Endothelial cell of umbilical vein (primary cell): ENCODE results near the gene IQCE. TPM values are rescaled to one million over a fixed set of nuclear protein-coding genes. Genes with fewer than 3 reads are reported as not detected.

Experiments used
- BruUV-seq: library from RNA; stranded (reverse); fragments of 400-500 nt; replicated peaks from 2 replicates; lab custom pipeline; 2021; lab: Mats Ljungman, UMichigan
- CTCF ChIA-PET: fragments of 300-600, 350-600 bp; sonication (Branson Sonifier 250); formaldehyde crosslinking; loops from one replicate; lab custom pipeline; 2021; ENCODE audit warnings: antibody characterized with exemption, inconsistent platforms; lab: Charles Lee
- POLR2A ChIA-PET: fragments of 300-600, 350-600 bp; sonication (Branson Sonifier 250); formaldehyde crosslinking; loops from one replicate; lab custom pipeline; 2021; ENCODE audit warnings: antibody characterized with exemption, inconsistent platforms; lab: Charles Lee
- DNase-seq: peaks from one replicate; pipeline ENCODE4 v3.0.0-alpha.2; 2011; ENCODE audit warnings: low read depth, low spot score
- FAIRE-seq: peaks from 2 replicates; lab custom pipeline; 2011; peaks lifted over from hg19 to GRCh38; lab: Jason Lieb, UNC
- H2AFZ ChIP-seq: 2 replicates; pipeline ENCODE4 v1.6.0; 2012; ENCODE audit warnings: low read depth, low read length, control low read depth, inconsistent platforms
- H3K27ac ChIP-seq: 2 replicates; pipeline ENCODE4 v1.5.1; 2011; ENCODE audit warnings: low read depth, mild to moderate bottlenecking, control low read depth, low read length, moderate library complexity; ENCODE audit not compliant: insufficient read depth
- H3K27me3 ChIP-seq, 2 experiments: 2 replicates each; pipeline versions ENCODE4 v1.6.0 to v1.6.1; 2011; ENCODE audit warnings: low read length in 2 of 2, mixed read lengths in 1 of 2; ENCODE audit not compliant: control insufficient read depth in 2 of 2, insufficient read depth in 2 of 2
- H3K36me3 ChIP-seq, 2 experiments: 2 replicates in 1 of 2; 3 replicates in 1 of 2; pipeline ENCODE4 v1.5.1; 2011; ENCODE audit warnings: low read length in 2 of 2, mild to moderate bottlenecking in 1 of 2, moderate library complexity in 1 of 2; ENCODE audit not compliant: control insufficient read depth in 2 of 2, insufficient read depth in 2 of 2; ENCODE audit errors: extremely low read depth in 1 of 2
- H3K4me1 ChIP-seq: 3 replicates; pipeline ENCODE4 v1.5.1; 2011; ENCODE audit warnings: mild to moderate bottlenecking, low read length; ENCODE audit not compliant: control insufficient read depth, insufficient read depth; ENCODE audit errors: extremely low read depth
- H3K4me2 ChIP-seq: 2 replicates; pipeline ENCODE4 v1.6.1; 2011; ENCODE audit warnings: low read length, control low read depth, mixed read lengths; ENCODE audit not compliant: insufficient read depth
- H3K4me3 ChIP-seq, 3 experiments: fragments of 200-600 bp in 1 of 3; sonication (generic), shearing (Covaris generic) in 1 of 3; replicated peaks in 1 of 3; 2 replicates each; pipeline ENCODE4 v1.5.1; 2011 to 2016; ENCODE audit warnings: control low read depth in 3 of 3, low read length in 3 of 3, mild to moderate bottlenecking in 2 of 3, inconsistent platforms in 1 of 3, low read depth in 1 of 3, moderate library complexity in 1 of 3; ENCODE audit not compliant: insufficient read depth in 1 of 3
- H3K79me2 ChIP-seq: 2 replicates; pipeline ENCODE4 v1.6.0; 2012; ENCODE audit warnings: low read length, inconsistent platforms; ENCODE audit not compliant: control insufficient read depth, insufficient read depth
- H3K9ac ChIP-seq: replicated peaks from 2 replicates; pipeline ENCODE3; 2011; ENCODE audit warnings: low read length, control low read depth; ENCODE audit not compliant: insufficient read depth; ENCODE audit errors: extremely low read depth
- H3K9me1 ChIP-seq: replicated peaks from 3 replicates; pipeline ENCODE4 v1.6.0; 2011; ENCODE audit warnings: mild to moderate bottlenecking, low read length; ENCODE audit not compliant: control insufficient read depth, insufficient read depth; ENCODE audit errors: extremely low read depth
- H3K9me3 ChIP-seq: replicated peaks from 2 replicates; pipeline ENCODE4 v1.5.1; 2012; ENCODE audit warnings: low read length, inconsistent platforms; ENCODE audit not compliant: control insufficient read depth, insufficient read depth
- H4K20me1 ChIP-seq: replicated peaks from 2 replicates; pipeline ENCODE3; 2011; ENCODE audit warnings: mild to moderate bottlenecking, low read length; ENCODE audit not compliant: control insufficient read depth, insufficient read depth; ENCODE audit errors: extremely low read depth
- EZH2 ChIP-seq: IDR thresholded peaks from 2 replicates; pipeline ENCODE4 v1.6.1; 2012; ENCODE audit warnings: borderline replicate concordance, low read depth, mild to moderate bottlenecking, moderate library complexity, low read length, inconsistent platforms; ENCODE audit not compliant: severe bottlenecking
- FOS ChIP-seq: IDR thresholded peaks from 2 replicates; pipeline ENCODE4 v1.6.1; 2011; ENCODE audit warnings: mild to moderate bottlenecking, low read length, moderate library complexity, borderline replicate concordance; ENCODE audit not compliant: insufficient read depth
- GATA2 ChIP-seq: IDR thresholded peaks from 2 replicates; pipeline ENCODE4 v1.7.0; 2011; ENCODE audit warnings: low read depth, mild to moderate bottlenecking, moderate library complexity, mixed read lengths, low read length; ENCODE audit not compliant: insufficient read length, insufficient read depth
- JUN ChIP-seq: IDR thresholded peaks from 2 replicates; pipeline ENCODE4 v1.6.1; 2011; ENCODE audit warnings: borderline replicate concordance, low read depth; ENCODE audit not compliant: insufficient read length, insufficient read depth
- MYC ChIP-seq: IDR thresholded peaks from one replicate; pipeline ENCODE4 v1.6.1; 2011; ENCODE audit warnings: mild to moderate bottlenecking, low read depth, low read length
- POLR2A ChIP-seq: IDR thresholded peaks from 2 replicates; pipeline ENCODE4 v1.6.1; 2012; ENCODE audit warnings: low read depth, mild to moderate bottlenecking, control low read depth, low read length
- POLR2AphosphoS5 ChIP-seq: IDR thresholded peaks from 2 replicates; pipeline ENCODE4 v1.6.1; 2012; ENCODE audit warnings: low read depth, mild to moderate bottlenecking, control low read depth, low read length, moderate library complexity; ENCODE audit not compliant: insufficient read depth
- dilution Hi-C: fragments of 300-500 bp; cut with MboI; formaldehyde crosslinking; loops from one replicate; pipeline ENCODE4 v1.15.0; 2019; ENCODE audit warnings: low sequenced_read_pairs; ENCODE audit not compliant: extremely low pct_ligation_motif_present
- intact Hi-C: fragments of 100-400 bp; cut with micrococcal nuclease; formaldehyde crosslinking; loops from one replicate; pipeline ENCODE4 v1.10.0; 2022
- polyA plus RNA-seq, 4 experiments: library from polyadenylated mRNA; depleted of rRNA in 3 of 4; stranded (reverse) in 3 of 4; unstranded in 1 of 4; fragments of >200 nt; gene quantifications; 2 replicates each; pipeline versions ENCODE4 v1.2.1 to v1.2.3, GENCODE V29; 2011 to 2012; ENCODE audit warnings: missing spikeins in 1 of 4
- total RNA-seq: library from RNA; stranded (reverse); gene quantifications from 2 replicates; pipeline ENCODE4 v1.2.3, GENCODE V29; 2021
- TF ChIP-seq, protein P1 (sequence below), 2 donors: IDR thresholded peaks; 1 replicate in 1 of 2; 2 replicates in 1 of 2; pipeline ENCODE4 v1.5.1; 2011; ENCODE audit warnings: low read length in 2 of 2, mild to moderate bottlenecking in 2 of 2, moderate library complexity in 2 of 2, control low read depth in 1 of 2, inconsistent platforms in 1 of 2, low read depth in 1 of 2; ENCODE audit not compliant: insufficient read depth in 1 of 2; ENCODE audit errors: extremely low read depth in 1 of 2
- TF ChIP-seq, protein P2 (sequence below): IDR thresholded peaks from 2 replicates; pipeline ENCODE4 v1.6.1; 2011; ENCODE audit not compliant: insufficient read depth, insufficient read length

Gene IQCE
- total and polyA plus RNA-seq, 2 donors (not counting 3 experiments of a cell fraction or from before 2014, with no cell fraction given) = 4.9 to 14.5 TPM

DNA sequence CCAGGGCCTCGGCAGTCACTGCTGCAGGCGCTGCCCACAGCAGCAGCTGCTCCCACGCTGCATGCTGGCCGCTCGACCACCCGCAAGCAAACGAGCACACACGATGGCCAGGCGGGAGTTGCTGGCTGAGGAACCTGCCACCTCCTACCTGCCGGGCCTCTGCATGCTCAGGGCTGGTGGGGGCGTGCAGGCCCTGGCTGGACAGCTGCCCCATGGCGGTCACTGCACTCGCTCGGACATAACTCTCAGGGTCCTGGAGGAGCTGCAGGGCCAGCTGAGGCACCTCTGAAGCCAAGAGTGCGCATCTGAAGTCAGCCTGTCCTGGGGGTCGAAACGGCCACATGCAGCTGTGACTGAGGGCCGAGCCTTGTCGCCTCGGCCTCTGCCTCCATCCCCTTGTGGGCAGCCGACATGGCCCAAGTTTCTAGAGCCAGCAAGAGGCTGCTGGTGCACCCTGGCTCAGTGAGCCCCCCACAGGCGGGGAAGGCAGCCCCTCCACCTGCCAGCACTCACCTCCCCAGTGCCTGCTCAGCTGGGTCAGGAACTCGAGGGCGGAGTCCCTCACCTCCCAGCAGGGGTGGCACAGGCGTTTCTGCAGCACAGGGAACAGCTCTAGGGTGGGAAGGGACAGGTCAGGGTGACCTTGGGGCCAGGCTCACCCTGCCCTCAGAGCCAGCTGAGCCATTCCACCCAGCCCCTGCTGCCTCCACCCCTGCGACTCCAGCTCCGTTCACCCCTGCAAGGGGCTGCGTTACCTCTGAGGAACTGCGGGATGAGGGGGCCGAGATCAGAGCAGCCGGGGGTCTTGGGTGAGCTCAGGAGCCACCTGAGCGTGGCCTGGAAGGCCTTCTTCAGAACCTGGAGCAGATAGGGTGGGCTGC, 19.5 kb upstream of the IQCE start:
- FAIRE-seq (no peak), DNase-seq (no peak)
- dilution Hi-C loops (no loop called here), intact Hi-C loops (no loop called here)
- Histone ChIP-seq H3K4me3 (no peak overlapping the region), H4K20me1 (no peaks in the 10 kb centered on the region), H3K9me1 (no peaks in the 10 kb centered on the region), H3K27me3 (no peaks in the 10 kb centered on the region), H3K4me1 (no peaks in the 10 kb centered on the region), H3K9ac (no peak overlapping the region), H3K4me2 (no peak overlapping the region), H3K27ac (no peak overlapping the region), H3K79me2 (no peaks in the 10 kb centered on the region), H2AFZ (no peak overlapping the region), H3K36me3 (peaks cover 0 to 31% of the 10 kb centered on the region in 2 experiments), H3K9me3 (no peaks in the 10 kb centered on the region)
- no TSS peak for BruUV-seq
- ChIA-PET CTCF (interaction anchor here (0.5 to 1.8 kb wide), 2 partner anchors 8 to 70 kb away, joined by 3 to 6 read pairs; no protein-coding TSS in a partner anchor), POLR2A (interaction anchor here (0.6 kb wide), 1 partner anchor 10 kb away, joined by 3 read pairs; no protein-coding TSS in a partner anchor)
- TF ChIP-seq FOS (no peak), GATA2 (no peak), POLR2A (no peak), POLR2AphosphoS5 (no peak), EZH2 (no peak), JUN (no peak), MYC (no peak)
- TF ChIP-seq, protein P1, sequence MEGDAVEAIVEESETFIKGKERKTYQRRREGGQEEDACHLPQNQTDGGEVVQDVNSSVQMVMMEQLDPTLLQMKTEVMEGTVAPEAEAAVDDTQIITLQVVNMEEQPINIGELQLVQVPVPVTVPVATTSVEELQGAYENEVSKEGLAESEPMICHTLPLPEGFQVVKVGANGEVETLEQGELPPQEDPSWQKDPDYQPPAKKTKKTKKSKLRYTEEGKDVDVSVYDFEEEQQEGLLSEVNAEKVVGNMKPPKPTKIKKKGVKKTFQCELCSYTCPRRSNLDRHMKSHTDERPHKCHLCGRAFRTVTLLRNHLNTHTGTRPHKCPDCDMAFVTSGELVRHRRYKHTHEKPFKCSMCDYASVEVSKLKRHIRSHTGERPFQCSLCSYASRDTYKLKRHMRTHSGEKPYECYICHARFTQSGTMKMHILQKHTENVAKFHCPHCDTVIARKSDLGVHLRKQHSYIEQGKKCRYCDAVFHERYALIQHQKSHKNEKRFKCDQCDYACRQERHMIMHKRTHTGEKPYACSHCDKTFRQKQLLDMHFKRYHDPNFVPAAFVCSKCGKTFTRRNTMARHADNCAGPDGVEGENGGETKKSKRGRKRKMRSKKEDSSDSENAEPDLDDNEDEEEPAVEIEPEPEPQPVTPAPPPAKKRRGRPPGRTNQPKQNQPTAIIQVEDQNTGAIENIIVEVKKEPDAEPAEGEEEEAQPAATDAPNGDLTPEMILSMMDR (IDR thresholded peaks at IDR 0.05; ENCODE audit: extremely low read depth in 1 of 2, insufficient read depth in 1 of 2, low read depth in 1 of 2, low read length in 2 of 2) = no peak
- TF ChIP-seq, protein P2, sequence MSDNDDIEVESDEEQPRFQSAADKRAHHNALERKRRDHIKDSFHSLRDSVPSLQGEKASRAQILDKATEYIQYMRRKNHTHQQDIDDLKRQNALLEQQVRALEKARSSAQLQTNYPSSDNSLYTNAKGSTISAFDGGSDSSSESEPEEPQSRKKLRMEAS = no peak
